HAP-1 (cell line): ENCODE measurements around the gene GOLGA6D.
"Not testable (repeated sequence)": the region's sequence is repeated elsewhere in the genome, so short reads cannot be mapped to it uniquely, and the experiment has no call there.

Source experiments
- DNase-seq, 2 experiments: peaks; one replicate each; pipeline ENCODE4 v3.0.0-alpha.2; 2016 to 2020; ENCODE audit warnings: low spot score in 2 of 2
- H3K27me3 ChIP-seq: fragments of 250-450 bp; sonication (Bioruptor Pico); 2 replicates; pipeline ENCODE4 v1.5.1; 2020; ENCODE audit warnings: low read depth, mild to moderate bottlenecking, moderate library complexity
- H3K36me3 ChIP-seq: fragments of 250-450 bp; sonication (Bioruptor Pico); replicated peaks from 2 replicates; pipeline ENCODE4 v1.5.1; 2020; ENCODE audit warnings: mild to moderate bottlenecking
- H3K4me1 ChIP-seq: fragments of 250-450 bp; sonication (Bioruptor Pico); 2 replicates; pipeline ENCODE4 v1.5.1; 2020; ENCODE audit warnings: mild to moderate bottlenecking
- H3K4me3 ChIP-seq: fragments of 250-450 bp; sonication (Bioruptor Pico); 2 replicates; pipeline ENCODE4 v1.5.1; 2020; ENCODE audit warnings: mild to moderate bottlenecking, moderate library complexity
- H3K9me3 ChIP-seq: fragments of 250-450 bp; sonication (Bioruptor Pico); 2 replicates; pipeline ENCODE4 v1.5.1; 2020; ENCODE audit warnings: mild to moderate bottlenecking, moderate library complexity
- in situ Hi-C: fragments of 300-500 bp; cut with MboI; formaldehyde crosslinking; loops from 3 replicates; pipeline ENCODE4 v1.14.3; 2020; ENCODE audit warnings: low sequenced_read_pairs, inconsistent platforms, mixed read lengths

GOLGA6D gene

GRCh38 chr15:75328493-75329314, 46.1 kb downstream of the GOLGA6D start:
- in situ Hi-C loops = no loop called here
- no peak overlapping the region for H3K4me3 ChIP-seq
- no peaks in the 10 kb centered on the region for H3K27me3 ChIP-seq
- H3K36me3 ChIP-seq = no peaks in the 10 kb centered on the region
- H3K9me3 ChIP-seq = no peaks in the 10 kb centered on the region
- no peak for DNase-seq
- no peaks in the 10 kb centered on the region for H3K4me1 ChIP-seq

GRCh38 chr15:75329571-75329970, 46.9 kb downstream of the GOLGA6D start:
- no peak overlapping the region for H3K4me3 ChIP-seq
- in situ Hi-C loops = no loop called here
- no peak for DNase-seq
- no peaks in the 10 kb centered on the region for H3K27me3 ChIP-seq
- H3K36me3 ChIP-seq = no peaks in the 10 kb centered on the region
- H3K4me1 ChIP-seq = no peaks in the 10 kb centered on the region
- H3K9me3 ChIP-seq = no peaks in the 10 kb centered on the region

- H3K27me3 ChIP-seq, in situ Hi-C loops, H3K9me3 ChIP-seq, DNase-seq, H3K36me3 ChIP-seq, H3K4me3 ChIP-seq: not testable (repeated sequence)
- H3K4me1 ChIP-seq = peaks cover 13% of the 10 kb centered on the region
Measured at GRCh38 chr15:75332093-75332492, 49.5 kb downstream of the GOLGA6D start.

GRCh38 chr15:75333654-75334419, 51.2 kb downstream of the GOLGA6D start:
- in situ Hi-C loops = not testable (repeated sequence)

GRCh38 chr15:75335313-75335704, 52.7 kb downstream of the GOLGA6D start:
- Histone ChIP-seq H3K36me3 (peaks cover 19% of the 10 kb centered on the region), H3K27me3 (no peaks in the 10 kb centered on the region), H3K9me3 (no peaks in the 10 kb centered on the region), H3K4me3 (peak overlapping the region; percentile 78), H3K4me1 (peaks cover 13% of the 10 kb centered on the region)
- in situ Hi-C loops = no loop called here
- DNase-seq = no peak

More at GRCh38 chr15:75333654-75334419, 51.2 kb downstream of the GOLGA6D start:
- H3K4me1 ChIP-seq = peaks cover 13% of the 10 kb centered on the region
- H3K36me3 ChIP-seq, H3K9me3 ChIP-seq, DNase-seq, H3K27me3 ChIP-seq, H3K4me3 ChIP-seq: not testable (repeated sequence)

- peak; percentile 98 to 100 for DNase-seq
- H3K9me3 ChIP-seq = no peaks in the 10 kb centered on the region
- H3K36me3 ChIP-seq = peaks cover 21% of the 10 kb centered on the region
- peak within 1 kb of the TSS; percentile 78 for H3K4me3 ChIP-seq
- peaks cover 13% of the 10 kb centered on the region for H3K4me1 ChIP-seq
- no peaks in the 10 kb centered on the region for H3K27me3 ChIP-seq
- in situ Hi-C loops = no loop called here
Measured at GRCh38 chr15:75335705-75336355, 53.2 kb downstream of the GOLGA6D start, which contains the start of gene COMMD4. COMMD4 (plus strand) TSS chr15:75336063; CDS start chr15:75336090, 27 bp downstream.

- Histone ChIP-seq H3K9me3 (no peaks in the 10 kb centered on the region), H3K36me3 (peaks cover 28% of the 10 kb centered on the region), H3K4me3 (no peak overlapping the region), H3K27me3 (no peaks in the 10 kb centered on the region), H3K4me1 (peaks cover 13% of the 10 kb centered on the region)
- in situ Hi-C loops = no loop called here
- no peak for DNase-seq
Measured at GRCh38 chr15:75338661-75339240, 56.1 kb downstream of the GOLGA6D start.

- peaks cover 13% of the 10 kb centered on the region for H3K4me1 ChIP-seq
- in situ Hi-C loops = no loop called here
- no peaks in the 10 kb centered on the region for H3K27me3 ChIP-seq
- no peak overlapping the region for H3K4me3 ChIP-seq
- DNase-seq = no peak
- peaks cover 28% of the 10 kb centered on the region for H3K36me3 ChIP-seq
- H3K9me3 ChIP-seq = no peaks in the 10 kb centered on the region
Measured at GRCh38 chr15:75339531-75340240, 57.1 kb downstream of the GOLGA6D start.

- H3K9me3 ChIP-seq = no peaks in the 10 kb centered on the region
- no peak overlapping the region for H3K4me3 ChIP-seq
- in situ Hi-C loops = no loop called here
- peaks cover 4% of the 10 kb centered on the region; the same call in 1 of the 2 replicates for H3K4me1 ChIP-seq
- no peaks in the 10 kb centered on the region for H3K27me3 ChIP-seq
- peaks cover 28% of the 10 kb centered on the region for H3K36me3 ChIP-seq
- no peak for DNase-seq
Measured at GRCh38 chr15:75342221-75342620, 59.6 kb downstream of the GOLGA6D start.

GRCh38 chr15:75343953-75344352, 61.3 kb downstream of the GOLGA6D start:
- H3K27me3 ChIP-seq, DNase-seq, H3K9me3 ChIP-seq, H3K4me3 ChIP-seq, in situ Hi-C loops: not testable (repeated sequence)
- H3K4me1 ChIP-seq = peaks cover 11% of the 10 kb centered on the region
- H3K36me3 ChIP-seq = peaks cover 24% of the 10 kb centered on the region
